Astrocyte of the spinal cord (primary cell): ENCODE measurements around the gene FEN1.

Experiments
- DNase-seq: peaks from one replicate; pipeline ENCODE4 v3.0.0; 2011; ENCODE audit warnings: low read depth, low spot score
- H3K4me3 ChIP-seq: 2 replicates; pipeline ENCODE4 v1.5.1; 2011; ENCODE audit warnings: low read depth, mild to moderate bottlenecking, low read length, moderate library complexity
- in situ Hi-C: cut with HindIII; loops from 2 replicates; pipeline ENCODE4 v1.10.0; 2017; ENCODE audit warnings: low sequenced_read_pairs
- TF ChIP-seq, protein P1 (sequence below): IDR thresholded peaks from 2 replicates; pipeline ENCODE4 v1.5.1; 2012; ENCODE audit warnings: low read depth, mild to moderate bottlenecking, low read length, inconsistent platforms

Gene FEN1

DNA sequence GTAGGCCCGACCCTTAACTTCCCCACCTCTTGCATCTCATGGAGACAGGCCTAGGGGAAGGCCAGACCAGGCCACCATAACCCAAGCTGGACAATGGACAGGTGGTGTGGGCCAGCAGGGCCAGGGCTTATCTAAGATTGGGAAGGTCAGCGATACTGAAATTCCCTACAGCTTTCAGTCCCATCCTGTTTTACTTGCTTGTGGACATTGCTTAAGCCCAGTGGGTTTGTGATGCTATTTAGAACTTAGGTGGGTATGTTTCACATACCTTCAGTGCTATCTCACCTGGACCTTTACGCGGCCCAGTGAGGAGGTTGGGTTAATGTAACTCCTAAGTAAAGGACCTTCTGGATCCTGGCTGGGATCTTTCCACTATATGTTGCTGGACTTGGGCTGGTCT lies 37.1 kb downstream of the FEN1 start:
- no peak for DNase-seq
- TF ChIP-seq, protein P1, sequence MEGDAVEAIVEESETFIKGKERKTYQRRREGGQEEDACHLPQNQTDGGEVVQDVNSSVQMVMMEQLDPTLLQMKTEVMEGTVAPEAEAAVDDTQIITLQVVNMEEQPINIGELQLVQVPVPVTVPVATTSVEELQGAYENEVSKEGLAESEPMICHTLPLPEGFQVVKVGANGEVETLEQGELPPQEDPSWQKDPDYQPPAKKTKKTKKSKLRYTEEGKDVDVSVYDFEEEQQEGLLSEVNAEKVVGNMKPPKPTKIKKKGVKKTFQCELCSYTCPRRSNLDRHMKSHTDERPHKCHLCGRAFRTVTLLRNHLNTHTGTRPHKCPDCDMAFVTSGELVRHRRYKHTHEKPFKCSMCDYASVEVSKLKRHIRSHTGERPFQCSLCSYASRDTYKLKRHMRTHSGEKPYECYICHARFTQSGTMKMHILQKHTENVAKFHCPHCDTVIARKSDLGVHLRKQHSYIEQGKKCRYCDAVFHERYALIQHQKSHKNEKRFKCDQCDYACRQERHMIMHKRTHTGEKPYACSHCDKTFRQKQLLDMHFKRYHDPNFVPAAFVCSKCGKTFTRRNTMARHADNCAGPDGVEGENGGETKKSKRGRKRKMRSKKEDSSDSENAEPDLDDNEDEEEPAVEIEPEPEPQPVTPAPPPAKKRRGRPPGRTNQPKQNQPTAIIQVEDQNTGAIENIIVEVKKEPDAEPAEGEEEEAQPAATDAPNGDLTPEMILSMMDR, result no peak
- in situ Hi-C loops, result no loop called here
- peak overlapping the region; percentile 83 for H3K4me3 ChIP-seq

DNA sequence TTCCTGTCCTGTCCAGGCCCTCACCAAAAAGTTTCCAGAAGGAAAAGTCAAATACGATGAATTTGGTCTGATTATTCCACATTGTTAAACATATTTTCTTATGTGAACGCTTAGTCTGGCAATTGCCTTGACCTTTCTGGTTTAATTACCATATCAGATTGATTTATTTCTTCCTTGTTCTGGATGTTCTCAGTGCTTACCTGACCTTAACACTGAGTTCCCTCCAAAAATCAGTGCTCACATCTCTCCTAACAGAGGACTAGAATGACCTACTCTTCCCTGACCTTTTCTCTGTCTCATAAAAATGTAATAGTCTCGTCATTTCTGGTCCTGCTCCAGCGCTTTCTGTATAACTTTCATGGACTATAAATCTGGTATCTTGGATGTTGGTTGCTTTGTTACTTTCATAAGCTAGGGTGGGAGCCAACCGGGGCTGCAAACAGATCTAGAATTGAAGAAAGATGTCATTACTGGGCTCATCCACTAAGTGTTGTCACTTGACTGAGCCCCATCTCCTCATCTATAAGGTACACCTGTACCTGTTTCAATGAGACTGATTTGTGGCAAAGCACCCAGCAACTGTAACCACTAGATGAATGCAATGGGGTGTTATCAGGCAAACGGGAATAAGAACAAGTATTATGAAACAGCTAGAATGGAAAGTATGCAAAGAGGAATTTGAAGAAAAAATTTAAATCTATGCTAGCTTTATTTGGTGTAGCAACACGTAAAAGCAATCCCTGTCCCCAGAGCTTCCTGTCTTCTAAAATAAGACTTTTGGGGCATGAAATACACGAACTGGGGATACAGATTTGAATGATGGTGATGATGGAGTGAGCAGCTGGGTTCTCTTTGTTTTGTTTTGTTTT lies 37.8 kb downstream of the FEN1 start:
- TF ChIP-seq, protein P1, result no peak
- peak overlapping the region; percentile 83 for H3K4me3 ChIP-seq
- DNase-seq, result no peak
- in situ Hi-C loops, result no loop called here

DNA sequence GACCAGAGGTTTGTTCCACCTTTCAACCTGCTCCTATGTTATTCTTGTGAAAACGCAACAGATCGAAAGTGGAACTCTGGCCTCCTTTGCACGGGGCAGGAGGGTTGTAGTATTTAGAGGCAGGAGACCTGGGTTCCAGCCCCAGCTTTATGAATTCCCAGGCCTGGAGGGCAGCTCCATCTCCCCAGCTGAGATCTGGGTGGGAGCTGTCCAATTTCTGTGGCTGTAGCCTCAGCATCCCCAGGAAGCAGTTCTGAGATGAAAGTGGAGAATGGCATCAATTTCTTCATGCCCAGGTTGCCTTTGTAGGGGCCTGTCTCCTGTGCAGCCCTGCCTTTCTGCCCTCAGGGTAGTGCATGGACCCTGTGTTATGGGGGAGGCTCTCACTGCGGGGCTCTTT lies 39.5 kb downstream of the FEN1 start:
- no peak overlapping the region for H3K4me3 ChIP-seq
- DNase-seq, result no peak
- TF ChIP-seq, protein P1, result no peak
- in situ Hi-C loops, result no loop called here

DNA sequence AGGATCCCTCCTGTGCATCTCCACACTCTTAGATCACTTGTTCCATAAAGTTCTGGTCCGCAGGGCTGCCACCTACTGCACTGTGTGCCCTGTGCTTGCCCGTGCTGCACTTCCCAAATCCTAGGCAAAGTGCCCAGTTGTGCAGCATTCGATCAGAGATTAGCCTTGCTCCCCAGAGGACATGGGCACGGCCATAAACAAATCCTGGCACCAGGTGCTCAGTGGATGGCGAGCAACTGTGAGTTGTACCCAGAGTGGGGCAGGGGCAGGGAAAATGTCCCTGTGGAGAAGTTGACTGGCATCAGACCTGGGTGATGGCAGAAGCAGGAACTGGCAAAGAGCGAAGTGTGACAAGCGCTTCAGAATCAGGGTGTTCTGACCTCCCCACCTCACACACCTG lies 40.0 kb downstream of the FEN1 start:
- DNase-seq, result no peak
- in situ Hi-C loops, result no loop called here
- no peak overlapping the region for H3K4me3 ChIP-seq
- TF ChIP-seq, protein P1, result no peak

DNA sequence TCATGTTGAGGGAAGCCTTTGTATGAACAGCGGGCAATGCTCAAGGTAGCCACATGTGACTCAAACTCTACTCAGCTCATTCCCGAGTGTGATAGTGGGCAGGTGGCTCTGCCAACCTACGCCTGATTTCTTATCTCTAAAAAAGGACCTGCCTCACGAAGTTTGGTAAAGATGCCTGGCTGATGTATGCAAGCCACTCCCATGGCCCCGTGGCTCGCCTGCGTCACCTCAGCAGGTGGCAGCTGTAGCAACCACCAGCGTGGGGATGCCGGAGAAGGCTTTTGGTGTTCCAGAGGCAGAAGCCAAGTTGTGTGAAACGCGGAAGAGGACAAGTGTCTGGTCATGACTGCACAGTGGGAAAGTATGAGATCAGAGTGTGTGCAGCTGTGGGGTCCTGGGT lies 40.8 kb downstream of the FEN1 start:
- TF ChIP-seq, protein P1, result no peak
- H3K4me3 ChIP-seq, result no peak overlapping the region
- no peak for DNase-seq
- in situ Hi-C loops, result no loop called here

DNA sequence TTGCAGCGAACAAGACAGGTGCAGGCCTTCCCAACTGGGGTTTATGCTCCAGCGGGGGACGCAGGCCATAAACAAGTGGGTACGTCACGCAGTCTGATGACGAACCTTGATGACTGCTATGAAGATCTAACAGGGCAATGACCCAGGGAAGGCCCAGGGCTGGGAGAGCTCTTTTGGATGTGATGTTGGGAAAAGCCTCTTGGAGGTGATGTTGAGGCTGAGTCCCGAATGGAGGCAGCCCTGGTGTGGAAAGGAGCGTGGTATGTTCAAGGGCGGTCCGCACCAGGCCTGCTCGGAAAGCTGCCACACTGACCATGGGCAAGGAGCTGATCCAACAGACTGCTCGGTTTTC lies 41.2 kb downstream of the FEN1 start:
- TF ChIP-seq, protein P1, result no peak
- H3K4me3 ChIP-seq, result no peak overlapping the region
- in situ Hi-C loops, result no loop called here
- DNase-seq, result no peak
